ENCODE results near the gene PPP2R3A.

GRCh38 chr3:136122006-136122405 lies 156.5 kb downstream of the PPP2R3A start:
- TF ChIP-seq EZH2phosphoT487 (IDR thresholded peaks at IDR 0.05; ENCODE audit: insufficient read depth, low read depth) = no peak
- no peak for TF ChIP-seq EZH2 (IDR thresholded peaks at IDR 0.05; ENCODE audit: insufficient read depth, poor library complexity, severe bottlenecking)

Measured in GM23248 (cell line).